ENCODE data around the gene PTPRJ.

The PTPRJ gene

DNA sequence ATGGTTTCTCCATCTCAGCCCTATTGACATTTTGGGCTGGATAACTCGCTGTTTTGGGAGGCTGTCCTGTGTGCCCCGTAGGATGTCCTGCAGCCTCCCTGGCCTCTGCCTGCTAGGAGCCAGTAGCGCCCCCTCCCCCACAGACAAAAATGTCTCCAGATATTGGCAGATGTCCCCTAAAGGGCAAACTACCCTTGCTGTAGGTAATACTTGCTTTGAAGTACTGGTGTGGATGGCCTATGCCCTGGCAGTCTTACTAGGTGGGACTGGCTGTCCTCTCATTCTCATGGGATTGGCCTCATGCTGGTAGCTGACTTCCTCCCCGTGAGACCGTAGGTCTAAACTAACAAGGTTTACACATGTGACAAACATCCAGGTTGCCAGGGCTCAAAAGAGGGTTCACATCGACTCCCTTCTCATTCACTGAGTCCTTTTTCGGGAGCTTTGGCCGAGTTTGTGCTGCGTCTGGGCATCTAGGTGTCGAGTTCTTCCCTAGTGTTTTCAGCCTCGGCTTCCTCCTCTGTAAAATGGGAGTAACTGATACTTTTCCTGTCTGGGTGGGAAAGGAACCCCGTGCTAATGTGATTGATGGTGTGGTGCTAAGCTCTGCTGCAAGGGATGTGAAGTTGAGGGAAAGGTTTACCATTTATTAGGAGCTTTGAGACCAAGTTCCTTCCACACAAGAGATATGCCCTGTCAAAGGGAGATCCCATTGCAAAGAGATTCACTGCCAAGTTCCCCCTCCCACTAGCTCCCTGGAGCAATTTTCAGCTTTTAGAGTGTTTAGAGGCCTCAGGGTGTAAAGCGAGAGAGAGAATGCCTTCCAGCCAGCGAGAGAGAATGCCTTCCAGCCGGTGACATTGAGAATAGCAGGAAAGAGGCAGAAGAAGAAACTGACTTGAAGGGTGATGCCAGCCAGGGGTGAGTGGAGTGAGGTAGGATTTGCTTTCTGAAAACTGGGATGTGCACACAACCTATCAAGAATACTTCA lies 17.0 kb downstream of the PTPRJ start:
- DNase-seq, result no peak

DNA sequence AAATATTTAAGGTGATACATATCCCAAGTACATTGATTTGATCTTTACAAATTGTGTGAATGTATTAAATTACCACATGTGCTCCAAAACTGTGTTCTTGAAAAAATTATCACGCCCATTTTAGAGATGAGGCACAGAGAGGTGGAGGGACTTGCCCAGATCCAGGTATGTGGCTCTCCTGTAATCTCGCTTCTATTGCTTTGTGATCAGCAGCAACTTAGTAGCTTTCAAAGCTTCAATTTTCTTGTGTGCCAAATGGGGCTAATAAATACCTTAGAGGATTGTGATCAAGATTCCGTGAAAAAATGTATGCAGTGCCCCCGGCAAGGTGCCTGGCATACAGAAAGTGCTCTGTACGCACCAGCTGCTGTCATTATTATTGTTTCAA lies 18.0 kb downstream of the PTPRJ start:
- no peak for DNase-seq

DNA sequence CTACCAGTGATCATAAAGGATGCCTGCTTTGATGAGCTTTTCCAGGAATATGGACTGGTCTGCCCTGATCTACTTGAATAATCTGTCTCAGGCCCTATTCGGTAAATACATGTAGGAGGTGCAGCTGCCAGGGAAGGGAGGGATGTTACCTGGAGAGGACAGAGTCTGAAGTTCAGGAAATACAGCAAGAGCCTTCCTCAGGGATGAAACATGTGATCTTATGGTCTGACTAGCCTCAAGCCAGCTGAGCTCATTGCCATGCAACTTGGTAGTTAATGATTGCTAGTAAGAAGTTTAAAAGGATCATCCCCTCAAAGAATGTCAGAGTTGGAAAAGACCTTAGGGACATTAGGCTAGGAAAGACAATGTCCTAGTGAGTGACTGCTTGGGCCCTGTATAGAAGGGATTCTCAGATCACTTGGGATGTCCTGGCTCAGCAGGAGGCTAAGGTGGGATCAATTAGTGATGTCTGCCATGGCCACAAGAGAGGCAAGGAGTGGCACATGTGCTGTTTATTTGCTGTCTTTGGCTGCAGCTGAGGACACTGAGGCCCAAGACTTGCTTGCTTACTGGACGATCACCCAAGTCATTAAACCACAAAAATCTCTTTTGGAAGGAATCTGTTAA lies 18.5 kb downstream of the PTPRJ start:
- no peak for DNase-seq

DNA sequence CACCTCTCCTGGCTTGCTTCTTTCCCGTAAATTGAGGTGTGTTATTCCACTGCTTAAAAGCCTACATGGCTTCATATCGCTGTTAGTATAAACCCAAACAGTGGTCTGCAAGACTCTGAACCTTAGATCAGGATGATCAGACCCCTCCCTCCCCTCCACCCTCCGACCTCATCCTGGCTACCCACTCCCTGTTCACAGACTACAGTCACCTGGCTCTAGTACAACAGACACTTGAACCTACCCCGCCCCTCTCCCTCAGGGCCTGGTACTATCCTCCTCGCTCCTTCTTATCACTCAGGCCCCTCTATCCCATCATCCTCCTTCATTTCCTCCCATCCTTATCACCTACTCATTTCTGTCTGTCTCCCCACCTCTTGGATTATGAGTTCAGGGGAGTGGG lies 20.1 kb downstream of the PTPRJ start:
- no peak for DNase-seq

DNA sequence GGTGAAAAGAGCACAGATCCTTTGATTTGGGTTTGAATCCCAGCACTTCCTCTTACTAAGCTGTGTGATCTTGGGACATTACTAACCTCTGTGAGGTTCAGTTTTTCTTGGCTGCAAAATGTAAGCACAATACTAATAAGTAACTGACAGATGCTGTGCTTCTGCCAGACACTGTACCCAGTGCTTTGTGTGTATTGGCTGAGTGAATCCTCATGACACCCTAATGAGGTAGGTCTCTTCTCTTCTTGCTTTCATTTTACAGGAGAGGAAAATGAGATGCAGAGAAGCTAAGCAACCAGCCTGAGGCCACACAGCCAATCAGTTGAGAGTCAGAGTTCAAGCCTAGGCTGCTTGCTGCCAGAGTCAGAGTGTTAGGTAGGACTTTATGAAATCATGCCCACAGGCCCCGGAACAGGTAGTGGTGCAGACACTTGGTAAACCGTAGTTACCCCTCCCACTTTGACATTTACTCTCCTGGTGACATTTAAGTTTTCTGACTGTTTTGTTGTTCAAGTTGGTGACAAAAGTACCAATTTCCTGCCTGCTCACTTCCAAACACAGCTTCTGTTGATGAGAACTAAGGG lies 21.2 kb downstream of the PTPRJ start:
- DNase-seq, result no peak

DNA sequence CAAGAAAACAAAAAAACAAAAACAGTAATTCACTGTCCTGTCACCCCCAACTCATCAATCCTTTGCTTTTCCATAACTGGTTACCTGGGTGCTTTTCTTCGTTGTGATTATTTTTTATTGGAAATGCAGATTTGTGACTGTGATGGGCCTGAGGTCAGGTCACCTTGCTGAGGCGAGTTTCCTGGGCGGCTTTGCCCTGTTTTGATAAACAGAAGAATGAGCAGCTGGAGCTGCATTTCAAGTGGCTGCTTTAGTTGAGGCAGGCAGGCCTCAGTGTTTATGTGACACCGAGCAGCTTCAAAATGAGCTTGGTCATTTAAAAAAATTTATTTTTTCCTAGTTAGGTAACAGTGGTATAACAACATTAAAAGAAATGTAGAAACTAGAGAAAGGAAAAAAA lies 22.2 kb downstream of the PTPRJ start:
- DNase-seq, result no peak

DNA sequence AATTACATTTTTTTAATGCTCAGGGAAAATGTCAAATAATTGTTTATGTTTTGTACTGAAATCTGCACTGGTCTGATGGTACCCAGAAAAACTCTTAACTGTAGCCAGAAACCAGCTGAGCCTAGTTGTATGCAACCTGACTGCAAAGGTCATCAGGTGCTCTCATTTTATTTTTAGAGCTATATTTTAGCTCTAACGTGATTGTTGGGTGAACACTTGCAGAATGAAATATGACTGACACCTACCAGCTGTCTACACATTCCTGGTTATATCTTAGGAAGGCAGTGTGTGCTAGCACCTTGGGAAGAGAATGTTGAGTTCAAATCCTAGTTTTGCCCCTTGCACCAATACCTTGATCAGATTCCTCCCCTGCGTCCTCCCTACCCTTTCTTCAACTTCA lies 23.6 kb downstream of the PTPRJ start:
- no peak for DNase-seq

DNA sequence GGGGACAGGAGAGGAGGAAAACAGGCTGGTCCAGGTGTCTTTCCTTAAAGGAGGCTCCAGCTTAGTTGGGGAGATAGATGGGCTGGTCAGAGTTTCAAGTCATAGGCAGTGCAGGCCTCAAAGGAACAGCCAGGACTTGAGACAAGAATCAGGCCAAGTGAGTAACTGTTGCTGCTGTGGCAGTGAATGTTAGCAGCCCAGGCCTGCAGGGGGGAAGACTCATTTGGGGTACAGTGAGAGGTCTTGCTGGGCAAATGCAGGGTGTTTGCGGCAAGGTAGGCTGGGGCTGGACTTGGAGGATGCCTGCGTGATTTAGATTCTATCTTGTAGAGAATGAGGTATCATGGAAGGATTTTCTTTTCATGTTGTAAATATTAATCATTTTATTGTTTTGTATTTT lies 24.1 kb downstream of the PTPRJ start:
- no peak for DNase-seq

DNA sequence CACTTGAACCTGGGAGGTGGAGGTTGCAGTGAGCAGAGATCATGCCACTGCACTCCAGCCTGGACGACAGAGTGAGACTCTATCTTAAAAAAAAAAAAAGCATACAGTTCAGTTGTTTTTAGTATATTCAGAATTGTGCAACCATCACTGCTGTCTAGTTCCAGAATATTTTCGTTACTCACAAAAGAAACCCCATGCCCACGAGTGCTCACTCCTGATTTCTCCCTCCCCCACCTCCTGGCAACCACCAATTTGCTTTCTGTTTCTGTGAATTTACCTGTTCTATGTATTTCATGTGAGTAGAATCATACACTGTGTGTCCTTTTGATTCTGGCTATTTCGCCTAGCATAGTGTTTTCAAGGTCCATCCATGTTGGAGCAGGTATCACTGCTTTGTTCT lies 24.8 kb downstream of the PTPRJ start:
- DNase-seq, result no peak

DNA sequence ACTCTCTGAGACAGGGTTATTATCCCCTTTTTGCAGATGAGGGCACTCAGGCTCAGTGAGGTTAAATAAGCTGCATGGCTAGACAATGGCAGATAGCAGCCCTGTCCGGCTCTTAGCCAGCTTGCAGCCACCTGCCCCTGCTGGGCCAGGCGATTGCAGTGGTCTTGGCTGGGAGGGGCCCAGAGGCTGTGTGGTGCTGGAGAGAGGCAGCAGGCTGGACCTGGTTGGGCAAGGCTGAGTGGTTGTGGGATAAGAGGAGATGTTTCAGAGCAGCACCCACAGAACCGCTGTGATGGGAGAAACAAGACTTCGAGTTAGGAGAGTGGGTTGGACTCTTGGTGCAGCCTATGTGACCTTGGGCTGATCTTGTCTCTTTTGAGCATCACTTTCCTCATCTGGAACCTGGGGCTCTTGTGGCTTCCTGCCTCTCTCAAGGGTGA lies 25.5 kb downstream of the PTPRJ start:
- no peak for DNase-seq

DNA sequence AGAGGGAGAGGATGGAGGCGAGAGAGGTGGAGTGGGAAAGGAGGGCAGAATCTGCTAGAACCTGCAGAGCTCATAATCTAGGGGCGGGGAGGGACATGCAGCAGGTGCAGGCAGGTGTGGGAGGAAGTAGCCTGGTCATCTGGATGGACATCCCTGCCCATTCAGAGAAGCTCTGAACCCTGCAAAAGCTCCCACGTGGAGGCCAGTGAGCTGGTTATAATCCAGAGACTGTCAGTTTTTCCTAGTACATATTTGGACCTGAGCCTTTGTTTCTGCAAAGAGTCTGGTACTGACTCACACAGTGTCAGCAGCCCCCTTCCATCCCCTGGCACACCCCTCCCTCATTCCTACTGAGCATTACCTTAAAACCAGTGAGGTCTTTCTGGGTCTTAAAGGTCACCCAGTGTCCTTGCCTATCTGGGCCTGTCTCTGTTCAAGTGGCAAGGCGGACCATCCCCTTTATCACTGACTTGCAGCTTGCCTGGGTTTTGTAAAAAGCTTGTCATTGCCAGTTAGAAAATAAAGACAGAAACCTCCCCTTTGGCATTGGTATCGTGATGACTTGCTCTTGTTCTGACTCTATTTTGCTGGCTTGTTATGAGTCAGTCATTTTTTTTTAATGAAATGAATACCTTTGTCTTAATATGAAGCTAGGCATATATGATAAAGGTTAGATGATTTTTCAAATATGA lies 26.1 kb downstream of the PTPRJ start:
- DNase-seq, result no peak

DNA sequence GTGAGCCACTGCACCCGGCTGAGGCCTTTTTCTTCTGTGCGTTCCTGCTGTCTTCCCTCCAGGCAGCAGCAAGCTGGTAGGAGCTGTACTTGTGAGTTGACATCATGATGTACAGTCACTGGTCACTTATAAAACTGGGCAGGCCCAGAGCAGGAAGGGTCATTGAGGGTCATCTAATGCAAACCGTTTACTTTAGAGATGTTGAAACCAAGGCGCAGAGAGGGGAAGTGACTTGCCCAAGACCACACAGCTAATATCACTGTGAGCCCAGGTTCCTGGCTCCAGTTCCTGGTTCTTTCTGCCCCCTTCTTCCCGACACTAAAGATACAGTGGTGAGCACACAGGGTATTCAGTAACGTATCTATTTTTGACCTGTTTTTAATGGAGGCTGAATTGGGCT lies 27.3 kb downstream of the PTPRJ start:
- DNase-seq, result no peak

DNA sequence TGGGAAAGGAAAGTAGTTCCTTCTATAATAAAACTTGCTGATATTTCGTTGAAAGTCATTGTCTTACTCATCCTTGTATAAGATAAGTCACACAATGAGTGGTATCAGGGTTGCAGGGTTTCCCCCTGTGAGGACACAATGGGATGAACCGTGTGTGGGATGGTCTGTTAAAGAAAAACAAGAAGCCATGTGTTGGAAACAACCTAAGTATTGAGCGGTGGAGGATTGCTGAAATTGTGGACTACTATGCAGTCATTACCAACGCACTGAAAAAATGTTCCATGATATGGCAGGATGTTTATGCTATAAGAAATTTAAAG lies 28.6 kb downstream of the PTPRJ start:
- DNase-seq, result no peak

DNA sequence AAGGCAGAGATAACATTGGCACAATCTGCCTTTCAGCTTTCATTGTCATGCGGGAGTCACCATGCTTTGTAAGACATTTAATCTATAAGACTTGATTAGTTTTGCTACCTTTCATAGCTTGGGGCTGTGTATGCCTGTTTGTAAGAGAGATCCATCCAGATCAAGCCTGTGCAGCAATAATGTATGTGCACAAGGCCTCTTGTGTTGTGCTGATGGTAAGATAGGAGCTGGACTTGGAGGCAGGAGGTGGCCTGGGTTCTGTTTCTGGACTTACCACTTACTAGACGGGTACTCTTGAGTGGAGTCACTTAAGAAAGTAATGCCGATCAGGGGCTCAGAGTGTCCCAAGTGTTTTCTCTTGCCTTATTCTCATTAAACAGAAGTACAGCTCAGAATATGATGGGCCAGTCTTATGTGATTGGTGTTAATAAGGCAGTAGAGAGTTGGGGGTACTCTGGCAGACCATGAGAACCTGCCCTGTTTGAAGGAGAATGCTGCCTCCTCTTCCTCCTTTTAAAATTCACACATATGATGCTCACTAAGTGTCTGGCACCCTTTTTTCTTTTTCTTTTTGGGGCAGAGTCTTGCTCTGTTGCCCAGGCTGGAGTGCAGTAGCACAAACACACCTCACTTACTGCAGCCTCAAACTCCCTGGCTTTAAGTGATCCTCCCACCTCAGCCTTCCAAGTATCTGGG lies 30.9 kb downstream of the PTPRJ start:
- no peak for DNase-seq

DNA sequence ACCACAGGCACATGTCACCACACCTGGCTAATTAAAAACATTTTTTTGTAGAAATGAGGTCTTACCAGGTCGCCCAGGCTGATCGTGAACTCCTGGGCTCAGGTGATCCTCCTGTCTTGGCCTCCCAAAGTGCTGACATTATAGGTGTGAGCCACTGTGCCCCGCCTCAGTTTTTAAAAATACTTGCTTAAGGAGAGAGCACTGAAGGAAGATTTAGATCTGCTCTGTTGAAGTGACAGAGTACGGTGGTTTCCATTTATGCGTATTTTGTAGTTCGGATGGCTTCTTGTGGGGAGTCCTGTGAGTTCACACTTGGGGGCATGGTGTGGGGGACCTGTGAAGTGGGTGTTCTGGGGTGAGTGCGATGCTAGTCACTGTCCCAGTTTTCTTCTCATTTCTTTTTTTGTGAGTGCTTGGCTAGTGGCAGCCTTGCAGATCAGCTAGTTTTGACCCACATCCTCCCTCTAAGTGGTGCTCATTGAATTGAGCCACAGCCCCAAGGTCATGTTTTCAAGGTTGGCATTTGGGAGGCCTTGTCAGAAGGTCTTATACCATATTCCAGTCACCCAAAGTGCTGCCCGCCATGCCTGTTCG lies 31.5 kb downstream of the PTPRJ start:
- DNase-seq, result no peak

DNA sequence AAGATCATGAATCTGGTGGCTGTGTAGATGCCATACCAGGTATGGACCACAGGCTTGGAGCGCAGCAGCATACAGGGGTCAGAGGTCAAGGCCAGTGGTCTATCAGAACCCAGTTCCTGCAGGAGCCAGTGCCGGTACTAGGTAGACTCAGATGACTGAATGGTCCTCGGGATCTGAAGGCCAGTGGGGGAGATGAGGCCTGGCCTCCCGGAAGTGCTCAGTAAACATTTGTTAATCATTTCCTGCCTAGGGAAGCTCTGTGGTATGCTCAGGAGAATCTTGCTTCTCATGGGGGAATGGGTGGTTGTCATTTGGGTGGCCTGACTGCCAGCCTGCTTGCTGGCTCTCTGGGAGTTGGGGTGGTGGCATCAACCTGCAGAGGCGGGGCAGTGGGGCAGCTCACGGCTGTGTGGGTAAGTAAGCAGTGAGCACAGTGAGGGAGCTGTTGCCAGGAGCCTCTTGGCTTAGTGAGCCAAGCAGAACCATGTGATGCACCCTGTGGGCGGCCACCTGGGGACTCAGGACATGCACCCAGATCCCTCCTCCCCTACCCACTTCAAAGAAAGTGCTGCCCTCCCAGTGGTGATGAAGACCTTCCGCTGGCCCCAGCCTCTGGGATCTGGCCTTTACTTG lies 33.0 kb downstream of the PTPRJ start:
- DNase-seq, result no peak

DNA sequence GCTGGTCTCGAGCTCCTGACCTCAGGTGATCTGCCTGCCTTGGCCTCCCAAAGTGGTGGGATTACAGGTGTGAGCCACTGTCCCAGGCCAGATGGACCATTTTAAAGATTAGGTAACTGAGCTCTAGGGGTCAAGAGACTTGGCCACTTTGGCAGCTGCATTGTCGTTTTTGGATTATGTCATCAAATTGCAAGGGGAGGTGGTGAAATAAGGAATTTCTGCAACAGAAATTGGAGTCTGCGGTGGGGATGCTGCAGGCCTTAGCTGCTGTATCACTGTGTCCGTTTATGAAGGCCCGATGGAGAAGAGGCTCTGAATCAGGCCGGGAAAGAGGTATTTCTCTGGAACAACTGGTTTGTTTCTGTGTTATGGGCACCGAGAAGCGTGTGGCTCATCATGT lies 34.6 kb downstream of the PTPRJ start:
- no peak for DNase-seq

DNA sequence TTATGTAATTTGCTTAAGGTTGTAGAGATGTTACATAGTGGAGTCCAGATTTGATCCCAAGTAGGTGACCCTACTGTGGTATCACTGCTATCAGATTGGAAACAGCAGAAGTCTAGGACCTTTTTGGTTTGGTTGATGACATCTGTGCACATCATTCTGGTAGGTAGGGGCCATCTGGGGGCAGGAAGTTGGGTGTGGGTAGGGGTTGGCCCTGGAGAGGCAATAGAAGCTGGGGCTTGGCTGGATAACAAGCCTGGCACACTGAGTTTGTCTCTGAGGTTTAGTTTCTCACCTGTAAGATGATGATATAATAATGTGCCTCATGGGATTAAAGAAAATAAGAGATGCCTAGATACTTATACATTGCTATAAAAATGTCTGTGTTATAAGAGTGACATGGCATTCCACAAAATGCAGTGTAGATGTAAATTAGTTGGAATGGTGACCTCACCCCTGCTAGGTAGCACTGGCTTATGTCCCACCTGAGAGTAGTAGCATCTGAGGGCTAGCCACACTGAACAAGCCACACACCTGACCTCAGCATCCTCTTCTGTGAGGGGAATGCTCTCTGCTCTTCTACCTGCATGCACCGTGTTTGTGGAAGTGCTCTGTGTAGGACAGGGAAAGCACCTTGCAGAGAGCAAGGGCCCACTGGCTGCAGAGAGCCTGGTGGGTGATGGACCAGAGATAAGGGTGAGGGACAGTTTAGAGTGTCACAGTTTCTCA lies 36.9 kb downstream of the PTPRJ start:
- no peak for DNase-seq

DNA sequence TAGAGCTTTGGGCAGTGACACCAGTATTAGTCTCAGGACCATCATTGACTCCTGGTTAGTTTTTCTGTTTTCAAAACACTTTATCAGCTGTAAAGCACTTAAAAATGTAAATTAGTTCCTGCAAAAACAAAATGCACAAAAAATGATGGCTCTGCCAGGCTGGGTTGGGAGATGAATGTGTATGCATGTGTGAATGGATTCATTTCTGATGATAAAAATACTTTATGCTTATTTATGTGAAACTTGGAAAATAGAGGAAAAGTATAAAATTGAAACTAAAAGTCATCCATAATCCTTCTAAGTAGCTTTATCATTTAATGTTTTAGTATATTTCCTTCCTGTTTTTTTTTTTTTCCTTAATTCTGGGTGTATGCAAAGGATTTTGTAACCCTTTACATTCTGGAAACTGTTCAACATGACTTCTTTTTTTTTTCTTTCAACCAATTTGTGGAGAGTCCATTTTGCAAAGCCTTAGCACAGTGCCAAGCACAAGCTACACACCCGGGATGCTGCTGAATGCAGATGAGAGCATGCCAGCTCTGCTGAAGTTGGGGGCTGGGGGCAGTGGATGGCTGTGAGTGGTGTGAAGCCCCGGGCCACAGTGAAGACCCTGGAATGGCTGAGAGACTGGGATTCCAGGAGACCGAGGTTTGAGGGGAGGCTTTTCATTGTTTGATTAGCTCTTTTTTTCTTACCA lies 37.6 kb downstream of the PTPRJ start:
- no peak for DNase-seq

DNA sequence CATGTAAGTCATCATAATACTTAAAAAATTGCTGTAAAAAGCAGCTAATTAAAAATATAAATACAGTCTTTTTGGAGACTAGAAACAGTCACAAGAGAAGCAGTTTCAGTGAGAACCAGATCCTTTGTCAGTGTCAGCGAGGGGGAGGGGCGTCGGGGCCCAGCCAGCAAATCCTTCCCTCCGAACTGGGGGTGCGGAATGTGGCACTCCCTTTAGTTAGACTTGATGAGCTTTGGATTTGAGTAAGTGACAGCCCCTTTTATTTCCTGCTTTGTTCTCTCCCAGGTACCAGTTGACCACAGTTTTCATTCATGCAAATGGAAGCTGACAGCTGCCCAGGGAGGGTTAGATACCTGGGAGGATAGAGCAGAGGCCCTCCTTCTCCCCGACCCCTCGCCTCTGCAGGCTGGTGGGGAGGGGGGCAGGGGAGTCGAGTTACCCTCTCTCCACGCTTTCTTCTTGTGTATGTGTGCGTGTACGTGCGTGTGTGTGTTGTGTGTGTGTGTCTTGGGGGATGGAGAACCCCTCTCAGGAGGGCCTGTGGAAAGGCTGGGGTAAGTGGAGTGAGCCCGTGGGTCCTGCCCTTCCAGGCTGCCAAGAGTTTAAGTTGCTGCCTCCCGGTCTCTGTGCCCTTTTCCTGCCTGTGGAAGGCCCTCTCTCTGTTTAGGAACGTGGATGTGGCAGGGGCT lies 38.3 kb downstream of the PTPRJ start:
- DNase-seq, result no peak
